ENCODE results near the gene C1QTNF9B. TPM values are rescaled to one million over a fixed set of nuclear protein-coding genes. Genes with fewer than 3 reads are reported as not detected.

Gene C1QTNF9B
- total and polyA plus RNA-seq, 11 donors = 0.37 to 3.1 (median 1.1) TPM; not detected in 3

- Histone ChIP-seq H3K9me3 (no peaks in the 10 kb centered on the region), H3K36me3 (peaks cover 0 to 29% (median 14%) of the 10 kb centered on the region in 9 donors), H3K27ac (no peak overlapping the region), H3K4me1 (peaks cover 0 to 3% (median 0%) of the 10 kb centered on the region in 12 donors), H3K4me3 (no peak overlapping the region), H3K27me3 (no peaks in the 10 kb centered on the region)
- 94 to 97% (median 95%) methylated on average over 7 of the region's 7 CpGs for WGBS, 4 donors
- ATAC-seq = no peak
- no peak for DNase-seq
- TF ChIP-seq POLR2A (IDR thresholded peaks at IDR 0.05) = no peak
- TF ChIP-seq CTCF (IDR thresholded peaks at IDR 0.05) = no peak
- intact Hi-C loops (cut with DNase I) = loop anchor here in 3 of 10 donors (5.0 to 10.0 kb wide), 3 partner anchors 149 to 294 kb away; partner anchors contain the start of gene TNFRSF19 (in 1 of the 3)
Measured at GRCh38 chr13:23865906-23866305, 31.4 kb downstream of the C1QTNF9B start.

GRCh38 chr13:23865026-23865425 lies 32.3 kb downstream of the C1QTNF9B start:
- H3K36me3 ChIP-seq = peaks cover 0 to 33% (median 14%) of the 10 kb centered on the region in 9 donors
- no peak for TF ChIP-seq CTCF (IDR thresholded peaks at IDR 0.05)
- no peak for TF ChIP-seq POLR2A (IDR thresholded peaks at IDR 0.05)
- no peak overlapping the region for H3K4me3 ChIP-seq
- H3K27me3 ChIP-seq = no peaks in the 10 kb centered on the region
- WGBS, 4 donors = 73 to 84% (median 81%) methylated on average over 1 of the region's 1 CpG
- no peak overlapping the region for H3K27ac ChIP-seq
- intact Hi-C loops (cut with DNase I) = loop anchor here in 3 of 10 donors (5.0 to 10.0 kb wide), 3 partner anchors 148 to 293 kb away; partner anchors contain the start of gene TNFRSF19 (in 1 of the 3)
- no peaks in the 10 kb centered on the region for H3K9me3 ChIP-seq
- no peaks in the 10 kb centered on the region for H3K4me1 ChIP-seq
- DNase-seq = no peak
- no peak for ATAC-seq

- H3K27me3 ChIP-seq = no peaks in the 10 kb centered on the region
- no peaks in the 10 kb centered on the region for H3K9me3 ChIP-seq
- TF ChIP-seq CTCF (IDR thresholded peaks at IDR 0.05) = no peak
- TF ChIP-seq POLR2A (IDR thresholded peaks at IDR 0.05) = no peak
- H3K36me3 ChIP-seq = peaks cover 0 to 35% (median 12%) of the 10 kb centered on the region in 9 donors
- intact Hi-C loops (cut with DNase I) = loop anchor here in 2 of 10 donors (10.0 kb wide), 1 partner anchor 147 kb away; no protein-coding TSS in a partner anchor
- no peak for ATAC-seq
- WGBS, 4 donors = 94 to 98% (median 98%) methylated on average over 2 of the region's 2 CpGs
- no peak for DNase-seq
- peaks cover 0 to 3% (median 0%) of the 10 kb centered on the region in 12 donors for H3K4me1 ChIP-seq
- H3K4me3 ChIP-seq = no peak overlapping the region
- H3K27ac ChIP-seq = no peak overlapping the region
Measured at GRCh38 chr13:23861310-23861709, 36.0 kb downstream of the C1QTNF9B start.

- Histone ChIP-seq H3K4me3 (no peak overlapping the region), H3K27ac (no peak overlapping the region), H3K36me3 (peaks cover 0 to 43% (median 12%) of the 10 kb centered on the region in 9 donors), H3K9me3 (no peaks in the 10 kb centered on the region), H3K27me3 (no peaks in the 10 kb centered on the region), H3K4me1 (peaks cover 0 to 3% (median 0%) of the 10 kb centered on the region in 12 donors)
- no peak for TF ChIP-seq POLR2A (IDR thresholded peaks at IDR 0.05)
- TF ChIP-seq CTCF (IDR thresholded peaks at IDR 0.05) = no peak
- ATAC-seq = no peak
- intact Hi-C loops (cut with DNase I) = loop anchor here in 3 of 10 donors (10.0 kb wide), 2 partner anchors 135 to 145 kb away; no protein-coding TSS in a partner anchor
- no peak for DNase-seq
- 92 to 98% (median 96%) methylated on average over 2 of the region's 2 CpGs for WGBS, 4 donors
Measured at GRCh38 chr13:23859904-23860303, 37.4 kb downstream of the C1QTNF9B start.
